Measurements from ENCODE around the gene PRKCE. TPM values are rescaled to one million over a fixed set of nuclear protein-coding genes. Genes with fewer than 3 reads are reported as not detected.

Gene PRKCE
- total and polyA plus RNA-seq, 2 experiments from 2014 or later: 0.94 to 1.2 TPM

DNA sequence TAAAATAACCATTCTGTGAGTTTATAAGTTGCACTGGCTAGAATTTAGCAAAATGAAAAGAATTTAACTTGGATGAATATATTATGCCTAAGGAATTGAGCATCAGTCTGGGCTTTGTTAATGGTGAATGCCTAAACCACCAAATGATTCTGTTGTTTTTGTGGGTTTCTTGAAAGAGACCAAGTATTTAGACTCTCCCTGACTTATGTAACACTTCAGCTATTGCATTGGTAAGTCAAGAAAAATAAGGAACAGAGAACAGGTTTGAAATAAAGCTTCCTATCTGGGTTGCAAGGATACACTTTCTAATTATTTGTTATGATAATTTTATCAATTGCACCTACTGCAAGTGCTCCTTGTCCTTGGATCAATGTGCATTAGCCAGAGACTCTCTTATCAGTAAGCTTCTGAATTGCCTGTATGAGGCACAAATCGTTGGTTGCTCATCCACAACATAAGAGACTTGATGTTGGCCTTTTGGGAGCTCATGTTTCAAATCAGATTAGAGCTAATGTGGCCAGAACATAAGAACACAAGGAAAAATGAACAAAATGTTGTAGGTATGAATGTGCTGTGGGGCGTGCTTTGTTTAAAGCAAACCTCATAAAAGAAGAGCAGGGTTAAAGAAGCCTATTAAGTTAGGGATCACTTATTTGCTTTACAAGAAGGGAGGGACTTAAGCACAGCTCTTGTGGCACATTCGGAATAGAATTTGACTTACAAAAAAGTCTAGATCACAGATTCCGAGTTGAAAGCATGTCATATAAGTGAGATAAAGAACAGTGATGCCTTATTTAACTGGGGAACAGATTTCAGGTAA is 37.2 kb downstream of the PRKCE start:
- Histone ChIP-seq H3K27me3 (ENCODE audit: insufficient read depth) (no peaks in the 10 kb centered on the region), H2AFZ (no peak overlapping the region), H3K27ac (ENCODE audit: low read depth) (0 out of 2 replicates have a peak overlapping the region, but pooled peaks have one; percentile 1), H3K79me2 (replicated peaks; ENCODE audit: insufficient read depth) (no peaks in the 10 kb centered on the region), H3K4me3 (no peak overlapping the region), H3K4me2 (no peak overlapping the region), H3F3A (replicated peaks; ENCODE audit: low read depth) (no peaks in the 10 kb centered on the region), H4K20me1 (replicated peaks; ENCODE audit: insufficient read depth) (no peaks in the 10 kb centered on the region), H3K4me1 (ENCODE audit: insufficient read depth) (no peaks in the 10 kb centered on the region), H3K9me2 (ENCODE audit: insufficient read depth) (no peaks in the 10 kb centered on the region), H3K36me3 (ENCODE audit: insufficient read depth) (no peaks in the 10 kb centered on the region)
- Mint-ChIP-seq H3K9me3 (no peaks in the 10 kb centered on the region), H3K27me3 (ENCODE audit: insufficient read depth, low read depth, poor library complexity) (no peaks in the 10 kb centered on the region), H3K36me3 (ENCODE audit: low read depth) (no peaks in the 10 kb centered on the region), H3K4me1 (peaks cover 5% of the 10 kb centered on the region; the same call in 2 of the 3 replicates), H3K4me3 (no peak overlapping the region), H3K27ac (no peak overlapping the region)
- ATAC-seq: no peak
- no peak for TF ChIP-seq CREB1 (CRISPR knock-in tag; IDR thresholded peaks at IDR 0.05; ENCODE audit: low read depth)
- TF ChIP-seq, protein P1, sequence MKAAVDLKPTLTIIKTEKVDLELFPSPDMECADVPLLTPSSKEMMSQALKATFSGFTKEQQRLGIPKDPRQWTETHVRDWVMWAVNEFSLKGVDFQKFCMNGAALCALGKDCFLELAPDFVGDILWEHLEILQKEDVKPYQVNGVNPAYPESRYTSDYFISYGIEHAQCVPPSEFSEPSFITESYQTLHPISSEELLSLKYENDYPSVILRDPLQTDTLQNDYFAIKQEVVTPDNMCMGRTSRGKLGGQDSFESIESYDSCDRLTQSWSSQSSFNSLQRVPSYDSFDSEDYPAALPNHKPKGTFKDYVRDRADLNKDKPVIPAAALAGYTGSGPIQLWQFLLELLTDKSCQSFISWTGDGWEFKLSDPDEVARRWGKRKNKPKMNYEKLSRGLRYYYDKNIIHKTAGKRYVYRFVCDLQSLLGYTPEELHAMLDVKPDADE (IDR thresholded peaks at IDR 0.05): no peak
- no peak for TF ChIP-seq ZNF331 (CRISPR knock-in tag; IDR thresholded peaks at IDR 0.05; ENCODE audit: low read depth)
- no peak for TF ChIP-seq ZNF114 (CRISPR knock-in tag; IDR thresholded peaks at IDR 0.05)
- no peak for TF ChIP-seq EZH2phosphoT487 (IDR thresholded peaks at IDR 0.05; ENCODE audit: unreplicated experiment)
- TF ChIP-seq STAT1 (IDR thresholded peaks at IDR 0.05; ENCODE audit: unreplicated experiment): no peak
- no peak for TF ChIP-seq NANOG (IDR thresholded peaks at IDR 0.05; ENCODE audit: borderline replicate concordance)
- no peak for TF ChIP-seq POLR2AphosphoS5 (IDR thresholded peaks at IDR 0.05; ENCODE audit: low read depth)
- TF ChIP-seq, protein P2, sequence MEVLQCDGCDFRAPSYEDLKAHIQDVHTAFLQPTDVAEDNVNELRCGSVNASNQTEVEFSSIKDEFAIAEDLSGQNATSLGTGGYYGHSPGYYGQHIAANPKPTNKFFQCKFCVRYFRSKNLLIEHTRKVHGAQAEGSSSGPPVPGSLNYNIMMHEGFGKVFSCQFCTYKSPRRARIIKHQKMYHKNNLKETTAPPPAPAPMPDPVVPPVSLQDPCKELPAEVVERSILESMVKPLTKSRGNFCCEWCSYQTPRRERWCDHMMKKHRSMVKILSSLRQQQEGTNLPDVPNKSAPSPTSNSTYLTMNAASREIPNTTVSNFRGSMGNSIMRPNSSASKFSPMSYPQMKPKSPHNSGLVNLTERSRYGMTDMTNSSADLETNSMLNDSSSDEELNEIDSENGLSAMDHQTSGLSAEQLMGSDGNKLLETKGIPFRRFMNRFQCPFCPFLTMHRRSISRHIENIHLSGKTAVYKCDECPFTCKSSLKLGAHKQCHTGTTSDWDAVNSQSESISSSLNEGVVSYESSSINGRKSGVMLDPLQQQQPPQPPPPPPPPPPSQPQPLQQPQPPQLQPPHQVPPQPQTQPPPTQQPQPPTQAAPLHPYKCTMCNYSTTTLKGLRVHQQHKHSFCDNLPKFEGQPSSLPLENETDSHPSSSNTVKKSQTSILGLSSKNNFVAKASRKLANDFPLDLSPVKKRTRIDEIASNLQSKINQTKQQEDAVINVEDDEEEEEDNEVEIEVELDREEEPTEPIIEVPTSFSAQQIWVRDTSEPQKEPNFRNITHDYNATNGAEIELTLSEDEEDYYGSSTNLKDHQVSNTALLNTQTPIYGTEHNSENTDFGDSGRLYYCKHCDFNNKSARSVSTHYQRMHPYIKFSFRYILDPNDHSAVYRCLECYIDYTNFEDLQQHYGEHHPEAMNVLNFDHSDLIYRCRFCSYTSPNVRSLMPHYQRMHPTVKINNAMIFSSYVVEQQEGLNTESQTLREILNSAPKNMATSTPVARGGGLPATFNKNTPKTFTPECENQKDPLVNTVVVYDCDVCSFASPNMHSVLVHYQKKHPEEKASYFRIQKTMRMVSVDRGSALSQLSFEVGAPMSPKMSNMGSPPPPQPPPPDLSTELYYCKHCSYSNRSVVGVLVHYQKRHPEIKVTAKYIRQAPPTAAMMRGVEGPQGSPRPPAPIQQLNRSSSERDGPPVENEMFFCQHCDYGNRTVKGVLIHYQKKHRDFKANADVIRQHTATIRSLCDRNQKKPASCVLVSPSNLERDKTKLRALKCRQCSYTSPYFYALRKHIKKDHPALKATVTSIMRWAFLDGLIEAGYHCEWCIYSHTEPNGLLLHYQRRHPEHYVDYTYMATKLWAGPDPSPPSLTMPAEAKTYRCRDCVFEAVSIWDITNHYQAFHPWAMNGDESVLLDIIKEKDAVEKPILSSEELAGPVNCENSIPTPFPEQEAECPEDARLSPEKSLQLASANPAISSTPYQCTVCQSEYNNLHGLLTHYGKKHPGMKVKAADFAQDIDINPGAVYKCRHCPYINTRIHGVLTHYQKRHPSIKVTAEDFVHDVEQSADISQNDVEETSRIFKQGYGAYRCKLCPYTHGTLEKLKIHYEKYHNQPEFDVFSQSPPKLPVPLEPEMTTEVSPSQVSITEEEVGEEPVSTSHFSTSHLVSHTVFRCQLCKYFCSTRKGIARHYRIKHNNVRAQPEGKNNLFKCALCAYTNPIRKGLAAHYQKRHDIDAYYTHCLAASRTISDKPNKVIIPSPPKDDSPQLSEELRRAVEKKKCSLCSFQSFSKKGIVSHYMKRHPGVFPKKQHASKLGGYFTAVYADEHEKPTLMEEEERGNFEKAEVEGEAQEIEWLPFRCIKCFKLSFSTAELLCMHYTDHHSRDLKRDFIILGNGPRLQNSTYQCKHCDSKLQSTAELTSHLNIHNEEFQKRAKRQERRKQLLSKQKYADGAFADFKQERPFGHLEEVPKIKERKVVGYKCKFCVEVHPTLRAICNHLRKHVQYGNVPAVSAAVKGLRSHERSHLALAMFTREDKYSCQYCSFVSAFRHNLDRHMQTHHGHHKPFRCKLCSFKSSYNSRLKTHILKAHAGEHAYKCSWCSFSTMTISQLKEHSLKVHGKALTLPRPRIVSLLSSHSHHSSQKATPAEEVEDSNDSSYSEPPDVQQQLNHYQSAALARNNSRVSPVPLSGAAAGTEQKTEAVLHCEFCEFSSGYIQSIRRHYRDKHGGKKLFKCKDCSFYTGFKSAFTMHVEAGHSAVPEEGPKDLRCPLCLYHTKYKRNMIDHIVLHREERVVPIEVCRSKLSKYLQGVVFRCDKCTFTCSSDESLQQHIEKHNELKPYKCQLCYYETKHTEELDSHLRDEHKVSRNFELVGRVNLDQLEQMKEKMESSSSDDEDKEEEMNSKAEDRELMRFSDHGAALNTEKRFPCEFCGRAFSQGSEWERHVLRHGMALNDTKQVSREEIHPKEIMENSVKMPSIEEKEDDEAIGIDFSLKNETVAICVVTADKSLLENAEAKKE (CRISPR knock-in tag; IDR thresholded peaks at IDR 0.05): no peak
- TF ChIP-seq, protein P3, sequence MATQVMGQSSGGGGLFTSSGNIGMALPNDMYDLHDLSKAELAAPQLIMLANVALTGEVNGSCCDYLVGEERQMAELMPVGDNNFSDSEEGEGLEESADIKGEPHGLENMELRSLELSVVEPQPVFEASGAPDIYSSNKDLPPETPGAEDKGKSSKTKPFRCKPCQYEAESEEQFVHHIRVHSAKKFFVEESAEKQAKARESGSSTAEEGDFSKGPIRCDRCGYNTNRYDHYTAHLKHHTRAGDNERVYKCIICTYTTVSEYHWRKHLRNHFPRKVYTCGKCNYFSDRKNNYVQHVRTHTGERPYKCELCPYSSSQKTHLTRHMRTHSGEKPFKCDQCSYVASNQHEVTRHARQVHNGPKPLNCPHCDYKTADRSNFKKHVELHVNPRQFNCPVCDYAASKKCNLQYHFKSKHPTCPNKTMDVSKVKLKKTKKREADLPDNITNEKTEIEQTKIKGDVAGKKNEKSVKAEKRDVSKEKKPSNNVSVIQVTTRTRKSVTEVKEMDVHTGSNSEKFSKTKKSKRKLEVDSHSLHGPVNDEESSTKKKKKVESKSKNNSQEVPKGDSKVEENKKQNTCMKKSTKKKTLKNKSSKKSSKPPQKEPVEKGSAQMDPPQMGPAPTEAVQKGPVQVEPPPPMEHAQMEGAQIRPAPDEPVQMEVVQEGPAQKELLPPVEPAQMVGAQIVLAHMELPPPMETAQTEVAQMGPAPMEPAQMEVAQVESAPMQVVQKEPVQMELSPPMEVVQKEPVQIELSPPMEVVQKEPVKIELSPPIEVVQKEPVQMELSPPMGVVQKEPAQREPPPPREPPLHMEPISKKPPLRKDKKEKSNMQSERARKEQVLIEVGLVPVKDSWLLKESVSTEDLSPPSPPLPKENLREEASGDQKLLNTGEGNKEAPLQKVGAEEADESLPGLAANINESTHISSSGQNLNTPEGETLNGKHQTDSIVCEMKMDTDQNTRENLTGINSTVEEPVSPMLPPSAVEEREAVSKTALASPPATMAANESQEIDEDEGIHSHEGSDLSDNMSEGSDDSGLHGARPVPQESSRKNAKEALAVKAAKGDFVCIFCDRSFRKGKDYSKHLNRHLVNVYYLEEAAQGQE (IDR thresholded peaks at IDR 0.05; ENCODE audit: unreplicated experiment): no peak
- TF ChIP-seq JUNB (IDR thresholded peaks at IDR 0.05; ENCODE audit: unreplicated experiment): no peak
- TF ChIP-seq, protein P4, sequence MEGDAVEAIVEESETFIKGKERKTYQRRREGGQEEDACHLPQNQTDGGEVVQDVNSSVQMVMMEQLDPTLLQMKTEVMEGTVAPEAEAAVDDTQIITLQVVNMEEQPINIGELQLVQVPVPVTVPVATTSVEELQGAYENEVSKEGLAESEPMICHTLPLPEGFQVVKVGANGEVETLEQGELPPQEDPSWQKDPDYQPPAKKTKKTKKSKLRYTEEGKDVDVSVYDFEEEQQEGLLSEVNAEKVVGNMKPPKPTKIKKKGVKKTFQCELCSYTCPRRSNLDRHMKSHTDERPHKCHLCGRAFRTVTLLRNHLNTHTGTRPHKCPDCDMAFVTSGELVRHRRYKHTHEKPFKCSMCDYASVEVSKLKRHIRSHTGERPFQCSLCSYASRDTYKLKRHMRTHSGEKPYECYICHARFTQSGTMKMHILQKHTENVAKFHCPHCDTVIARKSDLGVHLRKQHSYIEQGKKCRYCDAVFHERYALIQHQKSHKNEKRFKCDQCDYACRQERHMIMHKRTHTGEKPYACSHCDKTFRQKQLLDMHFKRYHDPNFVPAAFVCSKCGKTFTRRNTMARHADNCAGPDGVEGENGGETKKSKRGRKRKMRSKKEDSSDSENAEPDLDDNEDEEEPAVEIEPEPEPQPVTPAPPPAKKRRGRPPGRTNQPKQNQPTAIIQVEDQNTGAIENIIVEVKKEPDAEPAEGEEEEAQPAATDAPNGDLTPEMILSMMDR (conservative IDR thresholded peaks at IDR 0.05; ENCODE audit: low read depth in 2 of 2): no peak
- TF ChIP-seq EZH2 (IDR thresholded peaks at IDR 0.05; ENCODE audit: low read depth, unreplicated experiment): no peak
- DNase-seq (ENCODE audit: low spot score): no peak
